Endothelial cell (in vitro differentiated cells): ENCODE measurements around the gene RUNX2. TPM values are rescaled to one million over a fixed set of nuclear protein-coding genes. Genes with fewer than 3 reads are reported as not detected.

Source experiments
- DNase-seq: peaks from one replicate; pipeline ENCODE4 v3.0.0; 2021; ENCODE audit warnings: low spot score
- H3K27ac Mint-ChIP-seq: one replicate; pipeline ENCODE4 v1.8.0; 2021; ENCODE audit warnings: mixed read lengths, inconsistent platforms; ENCODE audit not compliant: unreplicated experiment
- H3K27me3 Mint-ChIP-seq: one replicate; pipeline ENCODE4 v1.8.0; 2021; ENCODE audit warnings: mild to moderate bottlenecking, moderate library complexity, mixed read lengths, inconsistent platforms; ENCODE audit not compliant: unreplicated experiment
- H3K36me3 Mint-ChIP-seq: one replicate; pipeline ENCODE4 v1.8.0; 2021; ENCODE audit warnings: mild to moderate bottlenecking, low read depth, mixed read lengths, inconsistent platforms; ENCODE audit not compliant: unreplicated experiment
- H3K4me1 Mint-ChIP-seq: one replicate; pipeline ENCODE4 v1.8.0; 2021; ENCODE audit warnings: mild to moderate bottlenecking, mixed read lengths, inconsistent platforms; ENCODE audit not compliant: unreplicated experiment
- H3K4me3 Mint-ChIP-seq: one replicate; pipeline ENCODE4 v1.8.0; 2021; ENCODE audit warnings: mild to moderate bottlenecking, mixed read lengths, inconsistent platforms; ENCODE audit not compliant: unreplicated experiment
- H3K9me3 Mint-ChIP-seq: one replicate; pipeline ENCODE4 v1.8.0; 2021; ENCODE audit warnings: mixed read lengths, inconsistent platforms; ENCODE audit not compliant: unreplicated experiment
- CTCF ChIP-seq: fragments of 200-600 bp; sonication (generic); IDR thresholded peaks from one replicate; pipeline ENCODE4 v1.5.0; 2021; ENCODE audit warnings: antibody characterized with exemption; ENCODE audit not compliant: unreplicated experiment
- total RNA-seq: library from RNA; stranded (reverse); fragmentation: NEBNext Ultra II Directional; extraction: Animal tissue kit (Norgen Biotek cat#: 25700); gene quantifications from one replicate; pipeline ENCODE4 v1.2.1, GENCODE V29; 2021; ENCODE audit not compliant: unreplicated experiment

Gene RUNX2
- total RNA-seq, 1 donor from 2014 or later: 1.8 TPM

- Mint-ChIP-seq H3K27ac (no peak overlapping the region), H3K27me3 (peaks cover 1% of the 10 kb centered on the region), H3K36me3 (peaks cover 5% of the 10 kb centered on the region), H3K4me1 (peaks cover 16% of the 10 kb centered on the region), H3K9me3 (no peaks in the 10 kb centered on the region), H3K4me3 (no peak overlapping the region)
- DNase-seq: no peak
- no peak for TF ChIP-seq CTCF
Observed at GRCh38 chr6:45297320-45297719, 30.8 kb upstream of the RUNX2 start.

GRCh38 chr6:45299096-45299581, 29.0 kb upstream of the RUNX2 start:
- H3K4me3 Mint-ChIP-seq: no peak overlapping the region
- peaks cover 5% of the 10 kb centered on the region for H3K36me3 Mint-ChIP-seq
- H3K4me1 Mint-ChIP-seq: peaks cover under 1% of the 10 kb centered on the region
- no peak for DNase-seq
- H3K27me3 Mint-ChIP-seq: peaks cover 1% of the 10 kb centered on the region
- H3K27ac Mint-ChIP-seq: no peak overlapping the region
- H3K9me3 Mint-ChIP-seq: no peaks in the 10 kb centered on the region
- TF ChIP-seq CTCF: no peak

GRCh38 chr6:45300736-45301135, 27.4 kb upstream of the RUNX2 start:
- DNase-seq: no peak
- Mint-ChIP-seq H3K9me3 (no peaks in the 10 kb centered on the region), H3K27me3 (peaks cover 1% of the 10 kb centered on the region), H3K4me1 (no peaks in the 10 kb centered on the region), H3K27ac (no peak overlapping the region), H3K4me3 (no peak overlapping the region), H3K36me3 (peaks cover 4% of the 10 kb centered on the region)
- TF ChIP-seq CTCF: no peak

- no peak for TF ChIP-seq CTCF
- no peak overlapping the region for H3K27ac Mint-ChIP-seq
- no peak overlapping the region for H3K4me3 Mint-ChIP-seq
- peaks cover 7% of the 10 kb centered on the region for H3K9me3 Mint-ChIP-seq
- H3K36me3 Mint-ChIP-seq: peaks cover 12% of the 10 kb centered on the region
- H3K4me1 Mint-ChIP-seq: no peaks in the 10 kb centered on the region
- no peak for DNase-seq
- H3K27me3 Mint-ChIP-seq: peaks cover 7% of the 10 kb centered on the region
Observed at GRCh38 chr6:45301348-45302142, 26.6 kb upstream of the RUNX2 start.

GRCh38 chr6:45302832-45303231, 25.3 kb upstream of the RUNX2 start:
- Mint-ChIP-seq H3K4me3 (no peak overlapping the region), H3K27ac (no peak overlapping the region), H3K9me3 (peaks cover 13% of the 10 kb centered on the region), H3K36me3 (peaks cover 18% of the 10 kb centered on the region), H3K4me1 (no peaks in the 10 kb centered on the region), H3K27me3 (peaks cover 7% of the 10 kb centered on the region)
- no peak for DNase-seq
- no peak for TF ChIP-seq CTCF
